ENCODE results near the gene TCF21.

GRCh38 chr6:133923938-133924593 lies 35.2 kb downstream of the TCF21 start:
- peak; percentile 97 for TF ChIP-seq CTCF (conservative IDR thresholded peaks at IDR 0.05; ENCODE audit: low read length)
- no peak for TF ChIP-seq EZH2phosphoT487 (IDR thresholded peaks at IDR 0.05; ENCODE audit: borderline replicate concordance)
